ENCODE results near the gene MRPL42.
A peak's percentile ranks its signal among the peaks of the same experiment; 100 is the strongest.

MRPL42 gene

GRCh38 chr12:93520454-93520853, 53.1 kb downstream of the MRPL42 start:
- TF ChIP-seq ZFX (IDR thresholded peaks at IDR 0.05), result no peak
- no peak for TF ChIP-seq CTCF (conservative IDR thresholded peaks at IDR 0.05)
- H3K27ac ChIP-seq, result no peak overlapping the region

GRCh38 chr12:93521225-93522080, 54.1 kb downstream of the MRPL42 start:
- no peak overlapping the region for H3K27ac ChIP-seq
- TF ChIP-seq ZFX (IDR thresholded peaks at IDR 0.05) (no peak), CTCF (conservative IDR thresholded peaks at IDR 0.05) (no peak)

GRCh38 chr12:93524386-93525133, 57.2 kb downstream of the MRPL42 start:
- TF ChIP-seq ZFX (IDR thresholded peaks at IDR 0.05) (no peak), CTCF (conservative IDR thresholded peaks at IDR 0.05) (no peak)
- H3K27ac ChIP-seq, result peak overlapping the region; percentile 44

- TF ChIP-seq ZFX (IDR thresholded peaks at IDR 0.05), result no peak
- no peak for TF ChIP-seq CTCF (conservative IDR thresholded peaks at IDR 0.05)
- no peak overlapping the region for H3K27ac ChIP-seq
Measured at GRCh38 chr12:93526786-93527428, 59.6 kb downstream of the MRPL42 start.

- H3K27ac ChIP-seq, result no peak overlapping the region
- no peak for TF ChIP-seq CTCF (conservative IDR thresholded peaks at IDR 0.05)
- no peak for TF ChIP-seq ZFX (IDR thresholded peaks at IDR 0.05)
Measured at GRCh38 chr12:93530358-93530757, 63.0 kb downstream of the MRPL42 start.

GRCh38 chr12:93533310-93533709, 66.0 kb downstream of the MRPL42 start:
- H3K27ac ChIP-seq, result no peak overlapping the region
- TF ChIP-seq ZFX (IDR thresholded peaks at IDR 0.05) (no peak), CTCF (conservative IDR thresholded peaks at IDR 0.05) (no peak)
